Skin of body (tissue), 2 donors: ENCODE results near the gene RBKS. TPM values are rescaled to one million over a fixed set of nuclear protein-coding genes. Genes with fewer than 3 reads are reported as not detected.

Experiments
- DNase-seq: peaks from one replicate; lab custom pipeline; 2025; lab: John Stamatoyannopoulos, UW
- total RNA-seq: library from RNA; depleted of rRNA; stranded (reverse); fragments of >200 nt; gene quantifications from one replicate; pipeline ENCODE4 v1.2.3, GENCODE V29; 2014

RBKS gene
- total RNA-seq, 1 donor from 2014 or later = 1.2 TPM

GRCh38 chr2:27832396-27832795, 57.8 kb downstream of the RBKS start:
- DNase-seq = no peak

GRCh38 chr2:27831279-27832050, 58.7 kb downstream of the RBKS start:
- no peak for DNase-seq

- DNase-seq = no peak
Observed at GRCh38 chr2:27830656-27831055, 59.5 kb downstream of the RBKS start.

- DNase-seq = no peak
Observed at GRCh38 chr2:27829791-27830190, 60.4 kb downstream of the RBKS start.

GRCh38 chr2:27828305-27828704, 61.9 kb downstream of the RBKS start:
- no peak for DNase-seq

- DNase-seq = no peak
Observed at GRCh38 chr2:27824401-27824800, 65.8 kb downstream of the RBKS start.

- no peak for DNase-seq
Observed at GRCh38 chr2:27823569-27823968, 66.6 kb downstream of the RBKS start.

- DNase-seq = no peak
Observed at GRCh38 chr2:27823135-27823534, 67.1 kb downstream of the RBKS start.

GRCh38 chr2:27822049-27822448, 68.1 kb downstream of the RBKS start:
- DNase-seq = no peak

- no peak for DNase-seq
Observed at GRCh38 chr2:27815860-27816438, 74.2 kb downstream of the RBKS start.

- DNase-seq = no peak
Observed at GRCh38 chr2:27814758-27815157, 75.4 kb downstream of the RBKS start.

GRCh38 chr2:27811768-27812167, 78.4 kb downstream of the RBKS start:
- no peak for DNase-seq

- DNase-seq = no peak
Observed at GRCh38 chr2:27810455-27810854, 79.7 kb downstream of the RBKS start.

GRCh38 chr2:27809761-27810241, 80.4 kb downstream of the RBKS start:
- DNase-seq = no peak

GRCh38 chr2:27808984-27809383, 81.2 kb downstream of the RBKS start:
- DNase-seq = no peak

- DNase-seq = no peak
Observed at GRCh38 chr2:27808418-27808817, 81.8 kb downstream of the RBKS start.

GRCh38 chr2:27807476-27807875, 82.7 kb downstream of the RBKS start:
- DNase-seq = no peak

GRCh38 chr2:27806311-27807059, 83.7 kb downstream of the RBKS start:
- no peak for DNase-seq

- DNase-seq = no peak
Observed at GRCh38 chr2:27805180-27805579, 85.0 kb downstream of the RBKS start.

- DNase-seq = no peak
Observed at GRCh38 chr2:27804146-27804545, 86.0 kb downstream of the RBKS start.

GRCh38 chr2:27803046-27803445, 87.1 kb downstream of the RBKS start:
- DNase-seq = no peak

- no peak for DNase-seq
Observed at GRCh38 chr2:27802547-27802946, 87.6 kb downstream of the RBKS start.
